HEK293 (cell line): ENCODE results near the gene CLNK.

Experiments
- SP2 ChIP-seq: fragments of 450-650 bp; formaldehyde crosslinking; IDR thresholded peaks from 2 replicates; pipeline ENCODE4 v1.5.1; 2016; ENCODE audit warnings: missing biosample characterization, missing genetic modification characterization
- YY1 ChIP-seq: fragments of 450-650 bp; formaldehyde crosslinking; IDR thresholded peaks from 2 replicates; pipeline ENCODE4 v1.5.1; 2018; ENCODE audit warnings: missing biosample characterization, missing genetic modification characterization
- ZBTB21 ChIP-seq: fragments of 450-650 bp; formaldehyde crosslinking; IDR thresholded peaks from 2 replicates; pipeline ENCODE4 v1.5.1; 2017; ENCODE audit warnings: missing biosample characterization, missing genetic modification characterization
- ZNF239 ChIP-seq: fragments of 450-650 bp; formaldehyde crosslinking; IDR thresholded peaks from 2 replicates; pipeline ENCODE4 v1.5.1; 2016; ENCODE audit warnings: missing biosample characterization, missing genetic modification characterization
- ZNF561 ChIP-seq: fragments of 450-650 bp; IDR thresholded peaks from 2 replicates; pipeline ENCODE4 v1.5.1; 2018; ENCODE audit warnings: missing biosample characterization, missing genetic modification characterization, borderline replicate concordance
- TF ChIP-seq, protein P1 (sequence below): fragments of 450-650 bp; formaldehyde crosslinking; IDR thresholded peaks from 2 replicates; pipeline ENCODE4 v1.5.1; 2016; ENCODE audit warnings: missing biosample characterization, missing genetic modification characterization
- TF ChIP-seq, protein P2 (sequence below): fragments of 450-650 bp; formaldehyde crosslinking; IDR thresholded peaks from 2 replicates; pipeline ENCODE4 v1.5.1; 2016; ENCODE audit warnings: missing biosample characterization, missing genetic modification characterization

GRCh38 chr4:10698172-10698571, 13.6 kb upstream of the CLNK start:
- TF ChIP-seq SP2 (no peak), ZNF561 (tag by site-specific recombination) (no peak), ZBTB21 (tag by site-specific recombination) (no peak), YY1 (no peak), ZNF239 (tag by site-specific recombination) (no peak)
- TF ChIP-seq, protein P1, sequence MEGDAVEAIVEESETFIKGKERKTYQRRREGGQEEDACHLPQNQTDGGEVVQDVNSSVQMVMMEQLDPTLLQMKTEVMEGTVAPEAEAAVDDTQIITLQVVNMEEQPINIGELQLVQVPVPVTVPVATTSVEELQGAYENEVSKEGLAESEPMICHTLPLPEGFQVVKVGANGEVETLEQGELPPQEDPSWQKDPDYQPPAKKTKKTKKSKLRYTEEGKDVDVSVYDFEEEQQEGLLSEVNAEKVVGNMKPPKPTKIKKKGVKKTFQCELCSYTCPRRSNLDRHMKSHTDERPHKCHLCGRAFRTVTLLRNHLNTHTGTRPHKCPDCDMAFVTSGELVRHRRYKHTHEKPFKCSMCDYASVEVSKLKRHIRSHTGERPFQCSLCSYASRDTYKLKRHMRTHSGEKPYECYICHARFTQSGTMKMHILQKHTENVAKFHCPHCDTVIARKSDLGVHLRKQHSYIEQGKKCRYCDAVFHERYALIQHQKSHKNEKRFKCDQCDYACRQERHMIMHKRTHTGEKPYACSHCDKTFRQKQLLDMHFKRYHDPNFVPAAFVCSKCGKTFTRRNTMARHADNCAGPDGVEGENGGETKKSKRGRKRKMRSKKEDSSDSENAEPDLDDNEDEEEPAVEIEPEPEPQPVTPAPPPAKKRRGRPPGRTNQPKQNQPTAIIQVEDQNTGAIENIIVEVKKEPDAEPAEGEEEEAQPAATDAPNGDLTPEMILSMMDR: no peak
- TF ChIP-seq, protein P2, sequence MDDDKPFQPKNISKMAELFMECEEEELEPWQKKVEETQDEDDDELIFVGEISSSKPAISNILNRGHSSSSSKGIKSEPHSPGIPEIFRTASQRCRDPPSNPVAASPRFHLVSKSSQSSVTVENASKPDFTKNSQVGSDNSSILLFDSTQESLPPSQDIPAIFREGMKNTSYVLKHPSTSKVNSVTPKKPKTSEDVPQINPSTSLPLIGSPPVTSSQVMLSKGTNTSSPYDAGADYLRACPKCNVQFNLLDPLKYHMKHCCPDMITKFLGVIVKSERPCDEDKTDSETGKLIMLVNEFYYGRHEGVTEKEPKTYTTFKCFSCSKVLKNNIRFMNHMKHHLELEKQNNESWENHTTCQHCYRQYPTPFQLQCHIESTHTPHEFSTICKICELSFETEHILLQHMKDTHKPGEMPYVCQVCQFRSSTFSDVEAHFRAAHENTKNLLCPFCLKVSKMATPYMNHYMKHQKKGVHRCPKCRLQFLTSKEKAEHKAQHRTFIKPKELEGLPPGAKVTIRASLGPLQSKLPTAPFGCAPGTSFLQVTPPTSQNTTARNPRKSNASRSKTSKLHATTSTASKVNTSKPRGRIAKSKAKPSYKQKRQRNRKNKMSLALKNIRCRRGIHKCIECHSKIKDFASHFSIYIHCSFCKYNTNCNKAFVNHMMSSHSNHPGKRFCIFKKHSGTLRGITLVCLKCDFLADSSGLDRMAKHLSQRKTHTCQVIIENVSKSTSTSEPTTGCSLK: no peak
